ACHN (cell line): ENCODE measurements around the gene INPP5A.
A peak's percentile ranks its signal among the peaks of the same experiment; 100 is the strongest.
"Not testable (repeated sequence)": the region's sequence is repeated elsewhere in the genome, so short reads cannot be mapped to it uniquely, and the experiment has no call there.

ENCODE experiments used
- DNase-seq: peaks from one replicate; pipeline ENCODE4 v3.0.0-alpha.2; 2015
- in situ Hi-C: cut with HindIII; loops from 2 replicates; pipeline ENCODE4 v1.10.0; 2017; ENCODE audit warnings: low sequenced_read_pairs, low pct_ligation_motif_present, low pct_unique_long_range_greater_than_20kb

Gene INPP5A

DNA sequence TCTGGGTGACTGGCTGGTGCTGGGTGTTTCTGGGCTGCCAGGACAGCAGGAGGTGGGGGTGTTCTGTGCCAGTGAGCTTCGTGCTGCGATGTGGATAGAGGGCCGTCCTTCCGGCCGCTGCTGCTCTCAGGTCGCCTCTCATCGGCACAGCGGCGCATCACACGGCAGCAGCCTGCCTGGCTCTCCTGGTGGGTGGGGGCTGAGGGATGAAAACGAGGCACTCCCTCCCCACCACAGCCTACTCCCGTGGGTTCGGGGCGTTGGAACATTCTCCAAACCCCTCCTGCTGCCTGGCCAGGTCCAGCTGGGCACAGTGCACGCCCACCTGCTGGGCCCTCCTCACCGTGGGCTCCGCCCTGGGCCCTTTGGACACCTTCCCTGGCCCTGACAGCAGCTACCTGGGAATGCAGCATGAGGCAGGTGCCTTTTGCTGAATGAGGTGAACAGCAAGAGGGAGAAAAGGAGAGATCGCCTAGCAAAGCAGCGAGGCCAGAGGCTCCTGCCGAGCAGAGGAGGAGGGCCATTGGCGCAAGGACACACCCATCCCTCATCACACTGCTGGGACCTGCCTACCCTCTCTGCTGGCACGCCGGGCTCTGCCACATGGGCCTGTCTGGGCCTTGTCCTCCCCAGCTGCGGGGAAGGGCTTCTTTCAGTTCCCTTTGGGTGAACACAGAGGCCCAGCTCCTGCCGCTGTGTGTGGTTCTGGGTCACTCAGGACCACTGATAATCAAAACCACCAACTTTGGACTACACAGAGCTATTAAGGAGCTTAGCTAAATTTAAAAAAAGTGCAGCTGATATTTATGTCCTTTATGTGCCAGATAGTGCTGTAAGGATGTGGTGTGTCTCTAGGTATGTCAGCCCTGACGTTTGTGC lies 33.4 kb downstream of the INPP5A start:
- DNase-seq = no peak
- in situ Hi-C loops = no loop called here

DNA sequence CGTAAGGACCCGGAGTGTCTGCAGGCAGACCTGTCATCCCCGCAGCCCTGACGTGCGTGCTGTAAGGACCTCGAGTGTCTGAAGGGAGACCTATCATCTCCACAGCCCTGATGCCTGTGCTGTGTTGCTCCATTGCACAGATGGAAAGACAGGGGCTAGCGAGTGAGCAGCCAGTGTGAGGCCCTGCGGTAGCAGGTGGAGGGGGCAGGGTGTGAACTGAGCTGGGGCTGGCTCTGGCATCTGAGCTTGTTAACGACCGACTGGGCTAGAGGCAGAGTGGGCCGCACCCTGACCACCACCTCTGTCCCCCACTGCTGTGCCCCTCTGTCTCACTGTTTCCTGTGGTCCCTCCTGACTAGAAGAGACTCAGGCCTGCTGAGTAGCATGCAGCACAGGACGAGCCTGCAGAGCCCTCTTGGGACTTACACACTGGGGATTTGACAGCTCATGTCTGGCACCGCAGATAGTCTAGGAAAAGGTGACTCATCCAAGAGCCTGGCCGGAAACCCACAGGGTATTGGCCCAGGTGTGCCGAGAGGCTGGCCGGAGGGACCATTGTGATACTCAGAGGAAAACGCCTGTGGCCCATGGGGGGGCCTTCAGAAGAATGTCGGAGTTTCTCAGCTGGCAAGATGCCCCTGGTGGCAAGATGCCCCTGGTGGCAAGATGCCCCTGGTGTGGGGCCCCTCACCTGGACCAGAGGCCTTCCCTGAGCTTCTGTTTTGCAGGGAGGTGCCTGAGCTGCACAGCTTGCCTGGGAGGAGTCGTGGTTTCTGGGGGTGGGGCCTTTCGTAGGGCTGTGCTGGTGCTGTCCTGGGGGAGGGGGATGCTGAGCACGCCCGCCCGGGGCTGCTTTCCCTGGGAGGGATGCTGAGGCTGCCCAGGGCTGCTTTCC lies 34.3 kb downstream of the INPP5A start:
- DNase-seq = peak; percentile 89
- in situ Hi-C loops = no loop called here

DNA sequence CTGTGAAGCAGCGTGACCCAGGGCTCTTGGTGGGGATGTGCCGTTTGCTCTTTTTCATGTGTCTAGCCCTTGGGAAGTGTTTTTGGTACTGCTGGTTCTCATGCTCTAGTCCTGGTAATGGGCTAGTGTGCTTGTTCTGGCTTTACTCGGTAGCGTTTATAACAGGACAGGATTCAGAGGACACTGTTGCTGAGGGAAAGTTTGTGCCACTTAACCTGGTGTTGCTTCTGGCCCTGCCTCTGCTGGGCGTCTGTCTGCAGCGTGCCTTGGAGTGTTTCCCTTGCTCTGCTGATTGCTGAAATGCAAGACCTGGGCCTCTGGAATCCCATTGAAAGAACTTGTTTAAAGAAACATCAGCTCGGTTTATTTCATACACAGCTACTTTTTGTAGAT lies 35.0 kb downstream of the INPP5A start:
- DNase-seq = peak; percentile 37
- in situ Hi-C loops = no loop called here

DNA sequence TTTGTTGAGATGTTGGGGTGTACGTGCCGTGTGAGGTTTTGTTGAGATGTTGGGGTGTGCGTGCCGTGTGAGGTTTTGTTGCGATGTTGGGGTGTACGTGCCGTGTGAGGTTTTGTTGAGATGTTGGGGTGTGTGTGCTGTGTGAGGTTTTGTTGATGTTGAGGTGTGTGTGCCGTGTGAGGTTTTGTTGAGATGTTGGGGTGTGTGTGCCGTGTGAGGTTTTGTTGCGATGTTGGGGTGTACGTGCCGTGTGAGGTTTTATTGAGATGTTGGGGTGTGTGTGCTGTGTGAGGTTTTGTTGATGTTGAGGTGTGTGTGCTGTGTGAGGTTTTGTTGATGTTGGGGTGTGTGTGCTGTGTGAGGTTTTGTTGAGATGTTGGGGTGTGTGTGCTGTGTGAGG lies 35.4 kb downstream of the INPP5A start:
- in situ Hi-C loops, DNase-seq: not testable (repeated sequence)

DNA sequence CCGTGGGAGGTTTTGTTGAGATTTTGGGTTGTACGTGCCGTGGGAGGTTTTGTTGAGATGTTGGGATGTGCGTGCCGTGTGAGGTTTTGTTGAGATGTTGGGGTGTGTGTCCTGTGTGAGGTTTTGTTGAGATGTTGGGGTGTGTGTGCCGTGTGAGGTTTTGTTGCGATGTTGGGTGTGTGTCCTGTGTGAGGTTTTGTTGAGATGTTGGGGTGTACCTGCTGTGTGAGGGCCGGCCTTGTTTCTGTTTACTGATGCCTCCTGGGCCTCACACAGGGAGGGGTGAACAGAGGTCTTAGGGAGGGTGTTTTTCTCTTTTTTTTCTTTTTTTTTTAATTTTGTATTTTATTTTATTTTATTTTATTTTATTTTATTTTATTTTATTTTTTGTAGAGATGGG lies 36.7 kb downstream of the INPP5A start:
- in situ Hi-C loops = no loop called here
- no peak for DNase-seq

DNA sequence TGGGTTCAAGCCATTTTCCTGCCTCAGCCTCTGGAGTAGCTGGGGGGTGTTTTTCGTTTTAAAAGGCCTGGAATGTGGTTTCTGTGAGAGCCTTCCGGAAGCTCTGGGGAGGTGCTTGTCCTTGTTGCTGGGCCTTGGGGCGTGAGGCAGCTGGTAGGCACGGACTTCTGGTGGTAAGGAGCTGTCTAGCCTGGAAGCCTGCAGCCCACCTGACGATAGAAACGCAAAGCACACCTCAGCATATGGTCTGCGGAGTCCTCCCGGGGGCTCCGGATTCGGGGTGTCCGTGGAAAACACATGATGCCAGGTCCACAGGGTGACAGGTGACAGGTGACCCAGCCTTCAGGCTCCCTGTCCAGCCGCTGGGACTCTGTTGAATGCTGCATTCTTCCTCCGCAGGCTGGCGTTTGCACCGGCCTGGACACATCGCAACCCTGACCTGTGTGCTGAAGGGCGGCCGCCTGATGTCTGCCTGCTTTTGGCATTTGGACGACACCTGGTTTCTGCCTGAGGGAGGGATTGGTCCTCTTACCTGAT lies 37.3 kb downstream of the INPP5A start:
- DNase-seq = peak; percentile 56
- in situ Hi-C loops = no loop called here

DNA sequence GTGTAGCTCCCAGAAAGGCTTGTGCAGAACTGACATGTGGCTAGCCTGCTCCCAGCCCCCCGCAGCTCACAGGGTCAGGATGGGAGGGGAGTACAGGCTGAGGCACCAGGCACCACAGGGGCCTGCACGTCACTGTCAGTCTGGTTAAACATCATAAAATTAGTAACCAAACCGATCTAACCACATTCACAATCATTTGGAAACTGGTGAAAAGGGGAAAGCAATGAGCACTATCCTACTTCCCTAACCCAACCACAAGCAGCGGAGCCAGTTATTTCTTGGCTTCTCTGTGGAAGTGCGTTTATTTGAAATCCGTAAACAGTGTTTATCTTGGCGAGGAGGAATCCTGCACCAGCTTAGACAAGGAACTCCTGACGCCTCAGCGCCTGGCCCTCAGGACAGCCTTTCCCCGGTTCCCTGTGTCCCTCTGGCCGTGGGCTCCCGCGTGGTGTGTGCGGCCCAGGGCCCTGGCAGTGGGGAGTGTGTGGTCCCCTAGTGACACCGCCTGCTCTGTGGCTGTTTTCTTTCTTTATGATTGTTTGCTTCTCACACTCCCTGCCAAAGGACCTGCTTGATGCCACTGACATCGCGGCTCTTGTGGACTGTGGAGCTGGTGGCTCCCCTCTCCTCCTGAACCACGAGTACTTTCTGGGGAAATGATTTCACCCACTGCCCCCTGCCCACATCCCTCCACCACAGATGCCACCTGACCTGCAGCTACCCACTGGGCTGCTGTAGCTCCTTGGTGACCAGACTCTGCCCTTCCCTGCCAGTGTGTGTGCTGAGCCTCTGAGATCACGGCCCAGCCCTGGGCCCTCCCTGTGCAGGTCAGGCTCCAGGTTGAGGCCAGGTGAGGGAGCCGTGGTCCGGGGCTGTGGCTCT lies 38.0 kb downstream of the INPP5A start:
- in situ Hi-C loops = no loop called here
- peak; percentile 85 for DNase-seq

DNA sequence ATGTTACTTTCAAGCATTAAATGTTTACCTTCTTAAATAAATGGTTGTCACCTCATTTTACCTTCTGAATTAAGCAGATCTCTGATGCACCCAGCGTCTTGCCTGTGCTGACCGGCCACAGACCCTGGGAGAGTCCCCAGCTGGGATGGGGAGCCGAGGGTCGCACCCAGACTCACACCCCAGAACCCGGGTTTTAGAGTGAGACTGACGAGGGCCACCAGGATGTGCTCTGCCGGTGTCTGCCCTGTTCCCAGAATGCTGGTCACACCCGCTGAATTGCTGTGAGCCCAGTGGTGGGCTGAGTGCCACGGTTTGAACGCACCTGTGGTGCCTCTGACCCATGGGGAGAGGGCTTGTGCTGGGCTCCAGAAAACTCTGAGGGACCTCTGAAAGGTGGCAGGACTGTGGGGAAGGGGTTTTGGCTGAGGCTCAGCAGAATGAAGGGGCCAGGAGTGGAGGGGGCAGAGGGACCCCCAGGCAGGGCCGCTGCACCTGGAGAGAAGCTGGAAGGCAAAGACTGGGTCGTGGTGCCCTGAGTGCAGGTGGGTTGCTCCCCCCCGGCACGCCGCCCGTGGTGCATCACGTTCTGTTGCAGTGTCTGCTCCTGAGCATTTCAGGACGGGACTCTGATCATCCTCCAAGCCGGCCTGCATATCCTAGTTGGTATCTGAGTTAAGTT lies 39.2 kb downstream of the INPP5A start:
- no peak for DNase-seq
- in situ Hi-C loops = no loop called here

DNA sequence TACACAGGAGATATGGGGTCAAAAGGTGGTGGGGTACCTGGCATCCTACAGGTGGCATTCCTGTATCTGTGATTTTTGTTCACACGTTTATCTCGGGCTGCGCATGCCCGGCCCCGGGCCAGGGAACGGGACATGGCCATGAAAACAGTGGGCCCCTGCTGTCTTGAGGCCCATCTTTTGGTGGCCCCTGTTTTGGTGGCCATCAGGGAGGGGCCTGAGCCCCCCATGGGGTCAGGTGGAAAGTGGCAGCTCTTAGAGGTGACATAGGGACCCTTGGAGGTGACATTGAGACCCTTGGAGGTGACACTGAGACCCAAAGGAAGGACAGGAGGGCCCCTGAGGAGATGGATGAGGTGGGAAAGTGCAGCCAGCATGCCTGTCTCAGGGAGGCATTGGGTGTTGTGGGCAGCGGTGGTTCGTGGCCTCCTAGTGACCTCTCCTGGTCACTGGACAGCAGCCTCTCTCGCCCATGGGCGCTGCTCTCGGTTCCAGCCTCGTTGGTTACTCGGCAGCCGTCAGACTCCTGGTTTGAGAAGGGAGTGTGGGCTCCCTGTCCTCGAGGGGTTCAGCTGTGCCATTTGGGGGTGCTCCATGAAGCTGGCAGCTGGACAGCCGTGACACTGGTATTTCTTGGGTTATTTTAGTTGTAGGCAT lies 39.9 kb downstream of the INPP5A start:
- DNase-seq = peak; percentile 71

DNA sequence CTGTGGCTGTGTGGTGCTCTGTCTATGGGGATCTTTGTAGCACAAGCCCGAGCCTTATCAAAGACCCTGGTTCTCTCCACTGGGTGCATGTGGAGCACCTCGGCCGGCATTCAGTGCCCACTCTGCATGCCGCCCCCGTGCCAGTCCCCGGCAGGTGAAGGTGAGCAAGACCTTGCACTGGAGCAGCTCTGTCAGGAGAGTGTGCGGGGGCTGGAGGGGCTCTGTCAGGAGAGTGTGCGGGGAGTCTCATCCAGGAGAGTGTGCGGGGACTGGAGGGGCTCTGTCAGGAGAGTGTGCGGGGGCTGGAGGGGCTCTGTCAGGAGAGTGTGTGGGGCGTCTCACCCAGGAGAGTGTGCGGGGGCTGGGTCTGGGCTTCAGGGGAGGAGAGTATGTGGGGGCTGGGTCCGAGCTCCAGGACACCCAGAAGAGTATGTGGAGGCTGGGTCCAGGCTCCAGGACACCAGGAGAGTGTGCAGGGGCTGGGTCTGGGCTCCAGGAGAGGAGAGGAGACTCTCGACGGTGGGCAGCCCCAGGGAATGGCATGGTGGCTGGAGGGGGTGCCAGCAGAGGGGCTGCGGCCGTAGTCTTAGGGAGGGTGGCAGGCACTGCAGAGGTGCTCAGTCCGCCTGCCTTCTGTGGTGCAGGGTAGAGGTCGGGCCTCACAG lies 40.8 kb downstream of the INPP5A start:
- no peak for DNase-seq
- in situ Hi-C loops = no loop called here

More for the DNA sequence above, 39.9 kb downstream of the INPP5A start:
- in situ Hi-C loops = no loop called here

DNA sequence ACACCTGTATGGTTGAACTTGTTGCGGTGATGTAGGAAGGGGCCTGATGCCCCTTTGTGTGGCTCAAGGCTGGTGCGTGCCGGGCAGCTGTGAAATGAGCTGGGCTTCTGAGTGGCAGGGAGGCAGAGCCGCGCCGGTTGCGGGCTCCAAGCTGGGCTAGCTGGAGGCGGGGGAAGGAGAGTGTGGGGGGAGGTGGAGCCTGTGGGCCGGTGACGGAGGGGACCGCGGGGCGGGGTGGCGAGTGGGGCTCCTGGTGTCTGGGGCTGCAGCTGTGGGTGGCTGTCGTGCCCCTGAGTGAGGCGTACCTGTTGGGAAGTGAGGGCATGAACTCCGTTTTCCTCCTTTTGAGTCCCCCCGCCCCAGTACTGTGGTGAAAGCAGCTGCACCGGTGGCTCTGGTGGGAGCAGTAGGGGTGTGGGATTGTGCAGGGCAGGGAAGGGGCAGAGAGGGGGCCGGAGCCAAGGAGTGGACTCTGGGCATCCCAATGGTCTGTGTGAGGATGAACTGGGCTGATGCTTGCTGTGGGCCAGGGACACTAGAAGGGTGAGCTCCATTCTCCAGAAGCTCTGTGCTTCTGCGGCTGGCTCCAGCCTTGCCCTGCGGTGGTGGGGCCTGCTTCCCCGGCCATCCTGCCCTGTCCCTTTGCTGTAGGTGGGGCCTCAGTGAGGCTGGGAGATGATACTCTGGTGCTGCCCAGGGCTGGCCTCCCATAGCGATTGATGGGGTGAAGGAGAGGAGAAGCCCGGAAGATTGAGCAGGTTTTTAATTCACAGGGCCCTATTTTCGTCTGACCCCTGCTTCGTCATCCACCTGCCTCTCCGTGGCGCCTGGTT lies 41.7 kb downstream of the INPP5A start:
- DNase-seq = no peak
- in situ Hi-C loops = no loop called here

DNA sequence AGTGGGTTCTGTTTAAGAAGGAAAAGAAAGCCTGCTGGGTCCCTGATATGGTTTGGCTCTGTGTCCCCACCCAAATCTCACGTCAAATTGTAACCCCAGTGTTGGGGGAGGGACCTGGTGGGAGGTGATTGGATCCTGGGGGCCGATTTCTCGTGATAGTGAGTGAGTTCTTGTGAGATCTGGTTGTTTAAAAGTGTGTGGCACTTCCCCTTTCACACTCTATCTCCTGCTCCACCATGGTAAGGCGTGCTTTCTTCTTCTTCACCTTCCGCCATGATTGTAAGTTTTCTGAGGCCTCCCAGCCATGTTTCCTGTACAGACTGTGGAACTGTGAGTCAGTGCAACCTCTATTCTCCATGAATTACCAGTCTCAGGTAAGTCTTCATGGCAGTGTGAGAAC lies 42.6 kb downstream of the INPP5A start:
- no peak for DNase-seq
- in situ Hi-C loops = no loop called here

DNA sequence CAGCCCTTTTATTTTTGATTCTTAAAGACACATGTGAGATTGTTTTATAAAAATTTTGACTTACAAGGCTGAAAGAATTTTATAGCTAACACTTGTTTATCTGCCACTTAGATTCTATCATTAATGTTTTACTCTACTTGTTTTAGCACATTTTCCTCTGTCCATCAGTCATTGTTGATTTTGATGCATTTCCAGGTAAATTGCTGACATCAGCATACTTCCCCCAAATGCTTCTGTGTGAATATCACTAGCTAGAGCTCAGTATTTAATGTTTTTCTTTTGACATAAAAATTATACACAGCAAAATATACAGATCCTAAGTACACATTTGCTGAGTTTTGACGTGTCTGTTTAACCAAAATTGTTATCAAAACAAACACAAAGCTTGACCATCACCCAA lies 43.0 kb downstream of the INPP5A start:
- in situ Hi-C loops = no loop called here
- DNase-seq = no peak

DNA sequence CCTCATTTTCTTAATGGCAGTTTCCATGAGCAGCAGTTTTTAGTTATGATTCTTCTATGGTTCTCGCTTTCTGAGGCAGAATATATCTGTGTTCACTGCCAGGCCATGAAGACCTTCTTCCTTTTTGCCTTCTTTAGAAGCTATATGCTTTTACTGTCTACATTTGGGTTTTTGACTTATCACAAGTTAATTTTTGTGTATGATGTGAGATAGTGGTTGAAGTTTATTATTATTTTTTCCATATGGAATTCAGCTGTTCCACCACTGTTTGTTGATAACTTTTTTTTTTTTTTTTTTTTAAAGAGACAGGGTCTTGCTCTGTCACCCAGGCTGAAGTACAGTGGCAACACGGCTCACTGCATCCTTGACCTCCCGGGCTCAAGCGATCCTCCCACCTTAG lies 44.5 kb downstream of the INPP5A start:
- no peak for DNase-seq
- in situ Hi-C loops = no loop called here

DNA sequence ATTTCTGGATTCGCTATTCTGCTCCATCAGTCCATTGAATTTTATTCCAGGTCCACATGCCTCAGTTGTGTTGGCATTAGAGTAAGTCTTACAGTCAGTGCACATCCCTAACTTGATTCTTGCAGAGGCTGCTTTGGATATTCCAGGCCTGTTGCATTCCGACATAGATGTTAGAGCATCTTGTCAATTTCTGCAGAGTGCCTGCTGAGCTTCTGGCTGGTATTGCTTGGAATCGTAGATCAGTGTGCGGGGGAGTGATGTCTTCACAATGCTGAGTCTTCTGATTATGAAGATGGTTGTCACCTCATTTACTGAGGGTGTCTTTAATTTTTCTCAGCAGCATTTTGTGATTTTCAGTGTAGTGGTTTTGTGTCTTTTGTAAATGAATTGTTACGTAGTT lies 45.2 kb downstream of the INPP5A start:
- no peak for DNase-seq
- in situ Hi-C loops = no loop called here

DNA sequence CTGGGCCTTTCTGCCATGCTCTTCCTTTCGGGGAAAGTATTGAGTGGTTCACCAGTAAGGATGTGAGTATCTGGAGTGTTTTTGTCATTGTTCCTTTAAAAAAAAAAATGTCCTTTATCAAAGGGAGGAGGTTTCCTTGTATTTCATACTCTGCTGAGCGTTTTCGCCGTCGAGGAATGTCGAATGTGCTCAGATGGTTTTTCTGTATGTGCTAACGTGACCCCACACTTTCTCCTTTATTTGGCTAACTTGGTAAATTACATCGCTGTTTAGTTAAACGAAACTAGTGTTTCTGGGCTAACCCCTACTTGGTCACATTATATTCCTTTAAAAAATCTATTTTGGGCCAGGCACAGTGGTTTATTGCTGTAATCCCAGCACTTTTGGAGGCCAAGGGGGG lies 45.9 kb downstream of the INPP5A start:
- in situ Hi-C loops = no loop called here
- DNase-seq = no peak
